ENCODE data around the gene LRRN4.
"Not testable (repeated sequence)": the region's sequence is repeated elsewhere in the genome, so short reads cannot be mapped to it uniquely, and the experiment has no call there.

The LRRN4 gene

DNA sequence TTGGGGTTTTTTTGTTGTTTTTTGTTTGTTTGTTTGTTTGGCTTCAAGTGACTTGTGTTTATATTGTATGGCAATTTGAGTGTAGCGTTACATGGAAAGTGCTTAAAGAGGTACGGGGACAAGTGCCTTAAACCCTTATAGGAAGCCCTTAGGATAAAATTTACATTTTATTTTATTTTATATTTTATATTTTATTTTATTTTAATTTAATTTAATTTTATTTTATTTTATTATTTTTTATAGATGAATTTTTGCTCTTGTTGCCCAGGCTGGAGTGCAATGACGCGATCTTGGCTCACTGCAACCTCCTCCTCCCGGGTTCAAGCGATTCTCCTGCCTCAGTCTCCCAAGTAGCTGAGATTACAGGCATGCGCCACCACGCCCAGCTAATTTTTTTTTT, 21.0 kb downstream of the LRRN4 start:
- FAIRE-seq; DNase-seq (ENCODE audit: low spot score): not testable (repeated sequence)

DNA sequence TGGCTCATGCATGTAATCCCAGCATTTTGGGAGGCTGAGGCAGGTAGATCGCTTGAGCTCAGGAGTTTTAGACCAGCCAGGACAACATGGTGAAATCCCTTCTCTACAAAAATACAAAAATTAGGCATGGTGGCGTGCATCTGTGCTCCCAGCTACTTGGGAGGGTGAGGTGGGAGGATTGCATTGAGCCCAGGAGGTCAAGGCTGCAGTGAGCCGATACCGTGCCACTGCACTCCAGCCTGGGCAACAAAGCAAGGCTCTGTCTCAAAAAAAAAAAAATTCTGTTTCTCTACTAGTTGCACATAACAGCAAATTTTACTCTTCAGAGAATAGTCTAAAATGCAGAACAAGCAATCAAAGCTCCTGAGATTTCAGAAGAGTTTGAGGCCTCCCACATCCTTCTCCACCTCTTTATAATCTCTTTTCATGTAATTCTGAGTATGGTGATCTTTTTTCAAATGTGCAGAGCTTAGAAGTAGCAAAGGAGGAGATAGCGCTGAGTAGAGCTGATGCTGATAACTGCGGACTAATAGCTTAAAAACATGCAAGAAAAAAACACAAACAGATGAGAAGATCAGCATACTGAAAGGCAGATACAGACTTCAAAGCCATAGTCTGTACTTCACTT, 23.3 kb downstream of the LRRN4 start:
- FAIRE-seq = no peak

DNA sequence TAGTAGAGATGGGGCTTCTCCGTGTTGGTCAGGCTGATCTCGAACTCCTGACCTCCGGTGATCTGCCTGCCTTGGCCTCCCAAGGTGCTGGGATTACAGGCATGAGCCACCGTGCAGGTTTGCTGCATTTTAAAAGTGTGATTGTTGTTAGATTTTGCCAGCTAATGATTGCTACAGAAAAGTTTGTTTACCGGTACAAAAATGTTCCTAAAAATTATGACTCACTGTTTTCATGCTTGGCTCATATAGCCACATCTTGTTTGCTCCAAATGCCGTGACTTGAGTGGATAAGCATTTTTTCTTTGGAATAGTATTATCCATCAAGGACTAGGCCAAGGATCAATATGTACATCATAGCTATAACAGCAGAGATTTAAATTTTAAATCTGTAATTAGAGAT, 24.3 kb downstream of the LRRN4 start:
- no peak for DNase-seq (ENCODE audit: low spot score)
- no peak for FAIRE-seq

More for the DNA sequence above, 23.3 kb downstream of the LRRN4 start:
- no peak for DNase-seq (ENCODE audit: low spot score)

DNA sequence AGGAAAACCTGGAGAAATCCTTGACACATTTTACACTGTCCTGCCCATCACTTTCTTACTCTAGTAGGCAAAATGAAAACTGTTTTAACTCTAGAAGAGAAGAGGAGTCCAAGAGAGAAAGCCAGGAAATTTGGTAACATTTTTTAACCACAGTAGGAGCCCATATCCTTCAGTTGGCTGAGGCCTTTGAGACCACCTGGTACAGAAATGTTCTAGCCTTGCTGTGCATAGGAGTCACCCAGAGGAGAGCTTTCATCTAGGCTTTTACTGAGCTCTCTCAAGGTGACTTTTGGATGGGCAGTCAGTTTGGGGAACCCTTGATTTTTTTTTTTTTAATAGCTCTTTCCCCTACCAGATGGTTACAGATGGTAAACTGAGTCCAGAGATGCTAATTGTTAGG, 25.0 kb downstream of the LRRN4 start:
- FAIRE-seq = no peak
- no peak for DNase-seq (ENCODE audit: low spot score)

DNA sequence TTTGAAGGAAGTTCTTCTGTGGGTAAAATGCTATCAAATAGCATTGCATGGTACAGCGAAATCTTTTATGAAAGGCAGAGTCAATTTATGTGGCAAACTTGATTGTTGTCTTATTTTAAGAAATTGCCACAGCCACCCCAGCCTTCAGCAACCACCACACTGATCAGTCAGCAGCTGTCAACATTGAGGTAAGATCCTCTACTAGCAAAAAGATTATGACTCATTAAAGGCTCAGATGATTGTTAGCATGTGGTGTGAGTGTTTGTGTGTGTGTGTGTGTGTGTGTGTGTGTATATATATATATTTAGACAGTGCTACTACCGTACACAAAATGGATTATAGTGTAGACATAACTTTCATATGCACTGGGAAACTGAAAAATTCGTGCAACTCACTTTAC, 27.8 kb downstream of the LRRN4 start:
- DNase-seq (ENCODE audit: low spot score) (no peak), FAIRE-seq (no peak)

DNA sequence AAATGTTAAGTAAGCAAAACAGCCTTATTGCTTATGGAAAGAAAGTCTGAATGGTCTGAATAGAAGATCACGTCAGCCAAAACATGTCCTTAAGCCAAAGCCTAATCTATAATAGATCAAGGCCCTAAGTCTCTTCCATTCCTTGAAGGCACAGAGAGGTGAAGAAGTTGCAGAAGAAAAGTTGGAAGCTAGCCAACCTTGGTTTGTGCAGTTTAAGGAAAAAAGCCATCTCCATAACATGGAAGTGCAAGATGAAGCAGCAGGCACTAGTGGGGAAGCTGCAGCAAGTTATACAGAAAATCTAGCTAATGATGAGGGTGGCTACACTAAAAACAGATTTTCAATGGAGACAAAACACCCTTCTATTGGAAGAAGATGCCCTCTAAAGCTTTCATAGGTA, 29.1 kb downstream of the LRRN4 start:
- no peak for DNase-seq (ENCODE audit: low spot score)
- no peak for FAIRE-seq

DNA sequence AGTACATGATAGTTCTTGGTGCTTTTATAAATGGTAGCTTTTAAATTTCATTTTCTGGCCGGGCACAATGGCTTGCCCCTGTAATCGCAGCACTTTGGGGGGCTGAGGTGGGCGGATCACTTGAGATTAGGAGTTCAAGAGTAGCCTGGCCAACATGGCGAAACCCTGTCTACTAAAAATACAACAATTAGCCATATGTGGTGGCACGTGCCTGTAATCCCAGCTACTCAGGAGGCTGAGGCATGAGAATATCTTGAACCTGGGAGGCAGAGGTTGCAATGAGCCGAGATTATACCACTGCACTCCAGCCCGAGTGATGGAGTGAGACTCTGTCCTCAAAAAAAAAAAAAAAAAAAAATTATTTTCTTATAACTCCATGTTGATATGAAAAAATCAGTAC, 36.0 kb downstream of the LRRN4 start:
- FAIRE-seq (no peak), DNase-seq (ENCODE audit: low spot score) (no peak)

DNA sequence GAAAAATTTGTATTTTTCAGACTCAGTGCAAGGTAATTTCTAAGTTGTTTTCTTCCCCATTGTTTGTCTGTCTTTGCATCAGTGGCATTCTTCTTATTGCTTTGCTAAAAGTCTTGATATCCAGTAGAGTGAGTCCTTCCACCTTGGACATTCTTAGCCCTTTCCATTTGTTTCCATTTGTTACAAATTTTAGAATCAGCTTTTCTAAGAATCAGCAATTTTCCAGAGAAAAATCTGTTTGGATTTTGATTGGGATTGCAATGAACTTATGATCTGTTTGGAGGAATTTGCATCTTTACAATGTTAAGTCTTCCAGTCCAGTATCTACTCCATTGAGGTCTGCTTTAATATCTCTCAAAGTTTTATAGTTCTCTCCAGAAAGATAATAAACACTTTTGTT, 36.4 kb downstream of the LRRN4 start:
- DNase-seq (ENCODE audit: low spot score) (no peak), FAIRE-seq (no peak)

DNA sequence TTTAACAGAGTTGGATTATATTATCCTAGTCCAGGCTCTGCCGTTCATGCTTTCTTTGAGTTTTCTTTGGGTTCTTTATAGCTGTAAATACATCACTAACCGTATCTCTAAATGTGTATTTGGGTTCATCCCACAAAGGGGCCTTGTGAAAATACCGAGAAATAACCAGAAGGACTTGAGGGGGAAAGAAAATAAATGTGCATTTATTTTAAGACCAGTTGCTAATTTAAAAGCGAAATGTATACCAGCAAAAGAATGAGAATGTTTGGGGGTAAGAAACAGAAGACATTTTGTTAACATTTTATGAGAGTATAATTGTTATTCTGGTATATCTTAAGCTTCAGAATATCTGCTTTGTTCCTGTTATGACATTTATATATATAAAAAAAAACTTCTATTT, 38.9 kb downstream of the LRRN4 start:
- DNase-seq (ENCODE audit: low spot score) (no peak), FAIRE-seq (no peak)

DNA sequence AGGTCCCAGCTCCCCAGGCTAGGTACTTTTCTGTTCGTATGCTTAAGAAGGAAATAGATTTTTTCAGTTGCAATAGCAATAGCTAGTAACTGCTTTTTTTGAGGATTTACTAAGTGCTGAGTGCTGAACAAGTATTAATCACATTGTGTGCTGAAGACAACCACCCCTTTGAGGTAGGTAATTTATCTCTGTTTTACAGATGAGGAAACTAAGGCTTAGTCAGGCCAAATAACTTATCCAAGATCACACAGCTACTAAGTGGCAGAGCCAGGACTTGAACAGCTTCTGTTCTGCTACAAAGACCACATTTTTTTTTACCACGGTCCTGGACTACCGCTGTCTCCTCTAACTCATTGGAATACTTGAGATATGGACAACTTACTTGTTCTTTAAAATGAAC, 39.8 kb downstream of the LRRN4 start:
- DNase-seq (ENCODE audit: low spot score) = no peak
- no peak for FAIRE-seq

DNA sequence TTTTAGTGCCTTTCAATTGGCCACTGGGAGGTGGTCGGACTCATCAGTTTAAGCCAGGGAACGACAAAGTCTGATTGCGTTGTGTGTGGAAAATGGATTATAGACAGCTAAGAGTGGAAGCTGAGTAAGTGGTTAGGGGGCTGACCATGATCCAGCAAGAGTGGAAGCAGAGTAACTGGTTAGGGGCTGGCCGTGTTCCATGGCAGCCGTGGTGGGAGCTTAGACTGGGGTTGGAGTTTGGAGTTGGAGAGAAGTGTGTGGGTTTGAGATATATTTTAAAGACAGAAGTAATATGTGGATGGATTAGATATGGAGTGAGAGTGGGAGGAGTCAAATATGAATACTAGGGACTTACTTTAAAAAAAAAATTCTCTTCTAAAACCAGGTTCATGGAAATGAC, 41.7 kb downstream of the LRRN4 start:
- no peak for DNase-seq (ENCODE audit: low spot score)

DNA sequence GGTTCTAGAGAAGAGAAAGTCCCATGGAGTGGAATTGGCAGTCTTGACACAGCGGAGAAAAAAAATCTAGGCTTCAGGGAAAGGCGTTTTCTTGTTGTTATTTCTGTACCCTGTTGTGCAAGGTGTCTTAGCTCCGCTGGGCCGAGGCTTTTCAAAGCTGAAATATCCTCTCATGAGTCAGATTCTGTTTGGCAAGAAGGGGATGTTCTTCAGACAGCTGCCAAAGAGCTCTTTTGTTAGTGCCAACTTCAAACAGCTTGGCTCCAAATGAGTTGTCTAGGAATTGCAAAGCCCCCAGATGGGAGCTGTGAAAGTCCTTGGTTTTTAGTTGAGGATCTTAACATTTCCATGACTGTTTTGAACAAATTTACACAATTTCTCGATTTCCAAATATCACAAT, 45.6 kb downstream of the LRRN4 start:
- peak; percentile 27 for FAIRE-seq

More for the DNA sequence above, 41.7 kb downstream of the LRRN4 start:
- FAIRE-seq = no peak

DNA sequence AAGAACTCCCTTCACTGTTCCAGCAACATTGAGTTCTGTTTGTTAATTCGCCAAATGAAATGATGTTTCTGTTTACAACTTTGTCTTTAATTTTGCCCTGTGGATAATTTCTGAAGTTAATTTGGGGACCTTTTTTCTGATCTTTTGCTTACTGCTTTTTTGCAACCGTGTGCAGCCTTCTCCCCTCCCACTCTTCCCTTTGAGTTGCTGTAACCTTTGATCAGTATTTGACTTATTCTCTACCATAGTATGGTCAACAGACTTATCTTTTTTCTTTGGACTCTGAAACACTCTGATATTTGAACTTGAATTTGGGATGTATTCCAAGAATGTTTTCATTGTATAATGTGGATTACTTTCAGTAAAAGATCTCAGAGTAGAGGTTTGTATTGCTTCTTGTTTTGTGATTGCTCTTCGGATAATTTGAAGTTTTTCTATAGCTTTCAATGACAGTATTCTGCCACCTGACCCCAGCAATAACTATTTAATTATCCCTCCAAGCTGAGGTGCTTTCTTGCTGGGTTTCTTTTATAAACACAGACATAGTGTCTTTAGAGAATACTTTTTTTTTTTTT, 46.2 kb downstream of the LRRN4 start:
- FAIRE-seq (no peak), DNase-seq (ENCODE audit: low spot score) (no peak)

More for the DNA sequence above, 45.6 kb downstream of the LRRN4 start:
- DNase-seq (ENCODE audit: low spot score) = peak; percentile 25

DNA sequence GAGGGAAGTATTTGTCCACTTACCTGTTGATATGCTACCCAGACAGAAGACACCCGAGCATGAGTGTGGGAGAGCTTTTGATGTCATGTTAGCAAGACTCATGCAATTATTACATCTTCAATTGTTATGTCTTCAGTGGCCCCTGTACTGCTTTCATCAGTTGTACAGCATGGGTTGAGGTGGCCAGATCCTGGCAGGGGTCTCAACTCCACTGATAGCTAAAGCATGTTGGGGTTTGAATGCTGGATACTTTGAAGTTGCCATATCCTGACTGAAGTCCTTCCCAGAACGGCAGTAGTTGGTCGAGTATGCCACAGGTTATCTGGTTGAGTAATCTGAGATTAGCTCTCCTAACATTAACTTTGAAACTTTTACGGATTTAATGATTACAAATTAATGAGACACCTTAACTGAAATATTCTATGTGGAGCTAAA, 46.7 kb downstream of the LRRN4 start:
- DNase-seq (ENCODE audit: low spot score) = no peak
- no peak for FAIRE-seq

DNA sequence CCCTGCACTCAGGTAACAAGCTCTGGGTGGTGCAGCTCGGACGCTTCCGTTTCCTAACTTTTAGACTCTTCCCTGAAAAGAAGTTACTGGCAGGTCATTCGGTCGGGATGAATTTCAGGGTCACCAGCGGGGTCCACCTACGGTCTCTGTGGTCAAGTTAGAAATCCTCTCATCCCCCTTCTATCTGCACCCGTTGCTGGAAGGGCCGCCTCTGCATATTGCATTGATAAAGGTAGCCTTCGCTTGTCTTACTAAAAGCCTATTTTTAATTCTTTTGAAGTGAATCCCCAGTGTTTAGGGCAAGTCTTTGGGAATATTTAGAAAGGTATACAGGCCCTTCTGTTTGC, 47.3 kb downstream of the LRRN4 start:
- no peak for FAIRE-seq
- DNase-seq (ENCODE audit: low spot score) = no peak

DNA sequence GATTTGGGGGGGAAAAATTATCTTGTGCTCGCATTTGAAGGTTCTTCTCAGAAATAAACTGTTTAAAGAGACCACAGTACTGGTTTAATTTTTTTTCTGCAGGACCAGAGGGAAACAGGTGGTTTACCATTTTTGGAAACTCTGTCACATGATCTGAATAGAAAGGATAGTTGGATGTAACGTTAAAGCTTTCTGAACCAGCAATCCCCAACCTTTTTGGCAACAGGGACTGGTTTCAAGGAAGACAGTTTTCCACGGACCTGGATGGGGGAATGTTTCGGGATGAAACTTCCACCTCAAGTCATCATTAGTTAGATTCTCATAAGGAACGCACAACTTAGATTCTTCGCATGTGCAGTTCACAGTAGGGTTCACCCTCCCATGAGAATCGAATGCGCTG, 53.0 kb downstream of the LRRN4 start:
- FAIRE-seq (no peak), DNase-seq (ENCODE audit: low spot score) (no peak)

DNA sequence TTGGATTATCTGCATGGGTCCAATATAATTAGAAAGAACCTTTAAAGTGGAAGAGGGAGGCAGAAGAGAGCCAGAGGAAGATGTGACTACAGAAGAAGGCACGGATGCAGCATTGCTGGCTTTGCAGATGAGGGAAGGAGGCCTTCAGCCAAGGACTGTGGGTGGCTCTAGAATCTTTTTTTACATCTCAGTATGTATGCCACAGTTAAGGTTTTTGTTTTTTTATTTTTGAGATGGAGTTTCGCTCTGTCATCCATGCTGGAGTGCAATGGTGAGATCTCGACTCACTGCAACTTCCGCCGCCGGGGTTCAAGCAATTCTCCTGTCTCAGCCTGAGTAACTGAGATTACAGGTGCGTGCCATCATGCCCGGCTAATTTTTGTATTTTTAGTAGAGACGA, 54.1 kb downstream of the LRRN4 start:
- DNase-seq (ENCODE audit: low spot score) = no peak
- FAIRE-seq = no peak

DNA sequence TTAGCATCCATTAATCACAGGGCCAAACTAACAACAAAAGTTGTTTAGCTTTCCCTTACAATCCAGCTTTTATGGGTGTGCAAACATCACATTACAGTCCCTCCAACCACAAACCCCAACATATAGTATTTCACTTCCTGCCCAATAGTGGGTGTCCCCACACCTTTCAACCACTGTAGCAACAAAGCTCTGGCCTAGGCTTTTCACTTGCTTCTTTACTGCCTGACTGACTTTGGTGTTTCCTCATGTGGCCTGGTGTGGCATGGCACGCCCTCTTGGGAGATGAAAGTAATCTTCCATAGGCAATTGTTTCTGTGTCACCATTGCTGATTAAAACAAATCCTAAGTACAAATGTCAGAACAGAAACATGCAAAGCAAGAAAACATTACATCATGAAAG, 57.1 kb downstream of the LRRN4 start:
- FAIRE-seq (no peak), DNase-seq (ENCODE audit: low spot score) (no peak)

DNA sequence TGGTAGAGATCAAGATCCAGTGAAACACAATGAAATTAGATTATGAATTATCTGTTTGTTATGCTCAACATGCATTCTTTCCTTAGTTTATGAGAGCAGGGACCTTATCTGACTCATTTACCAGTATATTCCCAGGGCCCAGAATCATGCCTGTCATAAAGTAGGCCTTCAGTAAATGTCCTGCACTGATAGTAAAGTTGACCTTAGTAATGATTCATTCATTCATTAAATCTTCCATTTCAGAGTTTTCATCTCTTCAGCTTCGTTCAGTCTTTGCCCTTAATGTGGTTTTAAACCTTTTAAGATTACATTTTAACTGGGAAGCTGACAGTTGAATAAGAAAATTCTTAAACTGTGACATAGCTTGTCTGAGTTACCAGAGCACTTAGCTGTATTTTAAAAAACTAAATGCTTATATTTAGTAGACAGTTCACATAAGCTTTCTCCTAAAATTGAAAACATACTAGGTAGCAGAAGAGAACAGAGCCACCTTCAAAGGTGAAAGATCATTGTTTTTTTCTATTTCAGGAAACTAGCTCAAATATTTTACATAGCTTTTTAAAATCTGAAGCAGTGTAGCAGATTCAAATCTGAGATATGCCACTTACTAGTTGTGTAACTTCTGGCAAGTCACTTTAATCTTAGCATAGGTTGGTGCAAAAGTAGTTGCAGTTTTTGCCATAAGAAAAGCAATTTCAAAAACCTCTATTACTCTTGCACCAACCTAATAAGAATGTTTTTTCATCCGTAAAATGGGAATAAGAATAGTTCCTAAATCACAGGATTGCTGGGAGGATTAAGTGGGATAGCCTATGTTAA, 62.0 kb downstream of the LRRN4 start:
- peak; percentile 76 for DNase-seq (ENCODE audit: low spot score)
- FAIRE-seq = peak; percentile 94

DNA sequence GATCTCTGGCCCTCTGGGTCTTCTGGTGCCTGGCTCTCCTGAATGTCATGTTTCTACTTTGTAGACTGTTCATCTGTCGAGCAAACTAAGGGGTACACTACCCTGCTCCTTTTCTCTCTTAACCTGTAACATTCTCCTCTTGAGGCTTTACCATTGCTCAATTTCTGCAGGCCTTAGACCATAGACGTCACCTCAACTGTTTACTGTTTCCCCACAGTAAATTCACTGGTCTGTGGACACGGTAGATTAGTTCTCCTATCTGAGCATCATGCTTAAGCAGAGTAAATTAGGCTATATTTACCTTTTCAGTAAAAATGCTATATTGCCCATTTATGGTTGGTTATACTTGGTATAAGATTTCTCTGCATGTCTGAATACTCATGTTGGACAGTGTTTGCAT, 62.9 kb downstream of the LRRN4 start:
- no peak for FAIRE-seq

More for the DNA sequence above, 62.9 kb downstream of the LRRN4 start:
- DNase-seq (ENCODE audit: low spot score) = no peak
